ENCODE data around the gene KDM7A.
"Not testable (repeated sequence)": the region's sequence is repeated elsewhere in the genome, so short reads cannot be mapped to it uniquely, and the experiment has no call there.

The KDM7A gene

GRCh38 chr7:140200061-140200989, 23.5 kb upstream of the KDM7A start:
- peak in 2 of 3 experiments; percentile 10 to 48 for DNase-seq

DNA sequence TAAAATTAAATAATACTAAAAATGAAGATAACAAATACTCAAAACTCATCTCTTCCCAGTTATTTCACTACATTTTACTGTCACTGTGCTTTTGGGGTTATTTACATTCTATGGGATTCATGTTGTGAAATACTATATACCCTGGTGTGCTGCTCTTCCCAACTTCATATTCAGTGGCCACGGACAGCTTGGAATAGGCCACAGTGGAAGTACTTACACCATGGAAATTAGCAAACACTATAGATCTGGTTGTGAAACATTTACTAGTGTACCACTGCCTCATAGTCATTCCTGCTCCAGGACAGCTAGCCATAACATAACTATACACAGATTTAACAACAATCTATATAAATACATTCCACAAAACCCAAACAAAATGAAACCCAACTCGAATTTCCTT, 21.2 kb upstream of the KDM7A start:
- no peak for DNase-seq

GRCh38 chr7:140197218-140197890, 20.6 kb upstream of the KDM7A start:
- no peak for DNase-seq

- no peak for DNase-seq
Observed at GRCh38 chr7:140196361-140197217, 19.8 kb upstream of the KDM7A start.

- no peak for DNase-seq
Observed at GRCh38 chr7:140195859-140196258, 19.1 kb upstream of the KDM7A start.

DNA sequence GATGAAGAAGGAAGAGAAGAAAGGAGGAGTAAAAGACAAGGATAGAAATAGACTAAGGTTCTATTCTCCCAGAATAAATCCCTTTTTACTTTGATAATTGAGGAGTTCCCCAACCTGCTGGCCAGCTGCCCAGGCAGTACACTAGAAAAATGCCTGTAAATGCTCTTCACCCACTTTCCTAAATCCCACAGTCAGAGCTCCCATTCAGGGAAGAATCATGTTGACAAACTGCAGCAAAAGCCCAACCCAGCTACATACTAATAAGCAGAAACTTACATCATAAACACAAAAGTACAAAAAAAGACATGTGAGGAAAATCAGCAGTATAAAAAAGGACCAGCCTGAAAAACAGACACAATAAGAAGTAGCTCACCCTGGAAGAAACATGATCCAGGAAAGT, 15.8 kb upstream of the KDM7A start:
- no peak for DNase-seq

DNA sequence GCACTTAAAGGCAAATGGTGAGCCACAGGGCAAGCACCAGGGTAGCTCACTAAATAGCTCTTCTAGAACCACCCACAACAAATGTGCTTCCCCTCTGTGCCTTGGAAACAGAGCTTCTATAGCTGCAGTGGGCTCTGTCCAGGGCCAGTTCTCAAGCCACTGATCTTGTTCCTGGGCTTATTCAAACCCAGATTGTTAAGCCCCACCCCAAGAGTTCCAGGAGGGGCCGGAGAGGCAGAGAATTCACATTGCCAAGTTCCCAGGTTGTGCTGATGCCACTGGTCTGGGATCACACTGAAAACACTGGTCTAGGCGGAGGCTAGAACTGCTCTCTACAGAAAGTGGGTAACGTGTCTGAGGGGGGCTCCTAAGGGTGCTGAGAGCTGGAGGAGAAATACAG, 15.4 kb upstream of the KDM7A start:
- no peak for DNase-seq

GRCh38 chr7:140190588-140190987, 13.8 kb upstream of the KDM7A start:
- no peak for DNase-seq

- DNase-seq = no peak
Observed at GRCh38 chr7:140189917-140190316, 13.1 kb upstream of the KDM7A start.

- DNase-seq = no peak
Observed at GRCh38 chr7:140182917-140183316, 6.1 kb upstream of the KDM7A start.

DNA sequence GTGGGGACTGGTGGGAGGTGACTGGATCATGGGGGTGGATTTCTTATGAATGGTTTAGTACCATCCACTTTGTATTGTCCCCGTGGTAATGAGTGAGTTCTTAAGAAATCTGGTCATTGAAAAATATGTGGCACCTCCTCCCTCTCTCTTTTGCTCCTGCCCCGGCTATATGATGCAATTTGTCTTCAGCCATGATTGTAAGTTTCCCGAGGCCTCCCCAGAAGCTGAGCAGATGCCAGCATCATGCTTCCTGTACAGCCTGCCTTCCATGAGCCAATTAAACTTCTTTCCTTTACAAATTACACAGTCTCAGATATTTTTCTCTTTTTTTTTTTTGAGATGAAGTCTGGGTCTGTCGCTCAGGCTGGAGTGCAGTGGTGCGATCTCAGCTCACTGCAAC, 2.6 kb upstream of the KDM7A start:
- DNase-seq = no peak

DNA sequence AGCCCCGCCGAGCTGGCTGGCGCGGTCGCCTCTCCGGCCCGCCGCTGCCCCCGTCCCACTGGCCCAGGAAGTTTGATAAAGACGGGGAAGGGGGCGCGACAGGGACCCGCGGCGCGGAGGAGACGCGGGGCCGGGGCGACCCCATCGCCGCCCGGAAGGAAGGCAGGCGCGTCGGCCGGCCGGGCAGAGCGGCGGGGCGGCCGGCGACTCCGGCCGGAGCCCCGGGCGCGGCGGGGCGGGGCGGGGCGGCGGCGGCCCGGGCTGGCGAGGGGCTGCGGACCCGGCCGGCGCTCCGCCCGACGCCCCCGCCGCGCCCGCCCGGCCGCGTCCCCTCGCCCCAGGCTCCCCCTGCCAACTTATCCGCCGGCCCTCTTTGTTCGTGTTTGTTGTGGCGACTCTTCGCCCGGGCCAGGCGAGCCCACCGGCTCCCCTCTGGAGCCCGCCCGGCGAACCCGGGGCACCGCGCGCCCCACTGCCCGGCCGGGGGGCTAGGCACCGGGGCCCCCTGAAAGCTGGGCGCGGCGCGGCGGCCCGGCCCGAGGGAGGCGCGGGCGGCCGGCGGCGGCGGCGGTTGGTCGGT, 571 bp downstream of the KDM7A start:
- peak in 2 of 3 experiments; percentile 24 to 56 for DNase-seq

DNA sequence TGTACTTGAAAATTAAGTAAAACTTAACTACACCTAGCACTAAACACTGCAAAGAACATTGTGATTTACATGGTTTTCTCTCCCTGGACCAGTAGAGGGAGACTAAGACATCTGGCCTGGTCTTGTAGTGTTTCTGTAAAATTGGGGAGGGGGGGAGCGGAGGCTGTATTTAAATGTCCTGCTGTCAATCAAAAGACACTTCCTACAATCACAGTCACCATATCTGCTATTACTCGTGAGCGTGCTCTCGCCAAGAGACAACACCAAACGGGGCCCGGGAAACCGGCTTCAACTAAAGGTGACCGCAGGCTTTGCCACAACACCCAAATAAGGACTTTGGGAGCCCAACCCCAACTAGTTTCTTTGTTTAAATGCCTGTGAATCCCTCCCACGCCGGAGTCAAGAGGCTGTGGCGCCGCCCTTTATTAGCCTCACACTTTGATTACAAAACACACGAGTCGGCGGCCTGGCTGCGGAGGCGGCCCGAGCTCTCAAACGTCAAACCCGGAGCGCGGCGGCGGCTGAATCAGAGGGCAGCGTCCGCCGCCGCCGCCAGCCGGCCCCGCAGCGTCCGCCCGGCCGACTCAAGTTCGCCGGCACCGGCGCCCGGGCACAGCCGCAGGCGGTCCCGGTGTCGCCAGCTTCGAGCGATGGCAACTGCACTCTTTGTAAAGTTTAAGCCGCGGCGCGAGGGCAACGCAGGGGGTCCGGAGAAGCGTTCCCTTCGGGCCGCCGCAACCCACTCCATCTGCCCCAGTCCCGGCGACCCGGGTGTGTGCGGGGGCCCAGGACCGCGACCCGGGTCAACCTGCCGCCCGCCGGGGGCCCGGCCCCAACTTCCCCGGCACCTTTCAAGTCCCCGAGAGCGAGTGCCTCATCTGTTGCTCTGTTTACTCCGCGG, 1.3 kb downstream of the KDM7A start:
- peak; percentile 97 to 99 (median 99) for DNase-seq

GRCh38 chr7:140174217-140174616, 2.6 kb downstream of the KDM7A start:
- DNase-seq = no peak

DNA sequence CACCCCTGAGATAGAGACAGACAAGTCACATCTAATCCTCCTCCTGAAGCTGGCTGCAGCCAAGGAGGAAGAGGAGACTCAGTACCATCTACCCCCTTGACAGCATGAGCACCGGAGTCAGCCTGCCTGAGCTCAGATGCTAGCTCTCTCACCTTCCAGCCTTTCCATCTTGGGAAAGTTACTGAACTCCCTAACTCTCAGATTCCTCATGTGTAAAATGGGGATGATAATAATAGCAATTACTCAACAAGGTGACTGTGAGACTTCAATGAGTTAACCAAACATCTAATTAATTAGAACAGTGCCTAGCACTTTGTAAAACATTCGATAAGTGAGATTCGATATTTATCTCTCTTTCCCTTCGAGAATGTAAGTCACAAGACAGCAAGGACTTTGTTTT, 6.4 kb downstream of the KDM7A start:
- no peak for DNase-seq

GRCh38 chr7:140168816-140169215, 8.0 kb downstream of the KDM7A start:
- DNase-seq = no peak

- DNase-seq = no peak
Observed at GRCh38 chr7:140165422-140165821, 11.4 kb downstream of the KDM7A start.

- DNase-seq = not testable (repeated sequence)
Observed at GRCh38 chr7:140162081-140162480, 14.7 kb downstream of the KDM7A start.

GRCh38 chr7:140161047-140161446, 15.7 kb downstream of the KDM7A start:
- DNase-seq = no peak

- no peak for DNase-seq
Observed at GRCh38 chr7:140160308-140160707, 16.5 kb downstream of the KDM7A start.

DNA sequence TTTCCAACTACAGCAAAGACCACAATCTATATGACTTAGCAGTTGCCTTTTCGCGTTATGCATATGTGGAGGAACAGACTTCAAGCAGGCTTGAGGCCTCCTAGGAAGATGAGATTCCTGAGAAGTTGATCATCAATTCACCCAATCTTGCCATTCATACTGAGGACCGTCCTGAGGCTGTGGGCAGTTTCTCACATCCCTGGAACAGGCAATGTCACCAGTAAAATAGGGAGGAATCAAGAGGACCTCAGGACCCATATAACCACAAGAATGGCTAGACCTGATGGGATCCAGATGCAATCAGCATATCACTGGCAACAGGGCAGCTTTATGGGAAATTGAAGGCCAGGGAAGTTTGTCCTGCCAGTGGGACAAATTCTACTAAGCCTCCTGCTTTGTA, 17.3 kb downstream of the KDM7A start:
- DNase-seq = no peak
